Muscle of arm (tissue), 12 donors: ENCODE measurements around the gene DAD1. TPM values are rescaled to one million over a fixed set of nuclear protein-coding genes. Genes with fewer than 3 reads are reported as not detected.
"Not testable (repeated sequence)": the region's sequence is repeated elsewhere in the genome, so short reads cannot be mapped to it uniquely, and the experiment has no call there.

Source experiments
- DNase-seq: peaks from one replicate; pipeline ENCODE4 v3.0.0-alpha.2; 2013
- polyA plus RNA-seq, 12 donors: library from polyadenylated mRNA; unstranded; fragments of 120-200 nt; gene quantifications; one replicate each; pipeline ENCODE4 v1.2.1, GENCODE V29; 2013; ENCODE audit not compliant: insufficient read length in 12 of 12

Gene DAD1
- polyA plus RNA-seq, 12 donors, result 116 to 191 (median 140) TPM; not detected in 1

- peak; percentile 88 for DNase-seq
These were observed 18.7 kb downstream of the DAD1 start for GRCh38 chr14:22570132-22570949.

- DNase-seq, result no peak
These were observed 19.3 kb downstream of the DAD1 start for GRCh38 chr14:22569737-22570131.

- no peak for DNase-seq
These were observed 19.8 kb downstream of the DAD1 start for GRCh38 chr14:22569106-22569736.

GRCh38 chr14:22567437-22567836 is 21.6 kb downstream of the DAD1 start:
- DNase-seq, result no peak

GRCh38 chr14:22566845-22567244 is 22.2 kb downstream of the DAD1 start:
- no peak for DNase-seq

- DNase-seq, result not testable (repeated sequence)
These were observed 22.8 kb downstream of the DAD1 start for GRCh38 chr14:22566266-22566665.

GRCh38 chr14:22565391-22565945 is 23.6 kb downstream of the DAD1 start:
- DNase-seq, result no peak

GRCh38 chr14:22564463-22564862 is 24.6 kb downstream of the DAD1 start:
- no peak for DNase-seq

- no peak for DNase-seq
These were observed 25.0 kb downstream of the DAD1 start for GRCh38 chr14:22563987-22564386.

- no peak for DNase-seq
These were observed 27.1 kb downstream of the DAD1 start for GRCh38 chr14:22561661-22562579.

- no peak for DNase-seq
These were observed 27.7 kb downstream of the DAD1 start for GRCh38 chr14:22561366-22561660.

GRCh38 chr14:22560662-22561365 is 28.2 kb downstream of the DAD1 start:
- DNase-seq, result no peak

- no peak for DNase-seq
These were observed 30.0 kb downstream of the DAD1 start for GRCh38 chr14:22559041-22559440.

- DNase-seq, result no peak
These were observed 30.7 kb downstream of the DAD1 start for GRCh38 chr14:22558221-22558913.

GRCh38 chr14:22557846-22558220 is 31.2 kb downstream of the DAD1 start:
- no peak for DNase-seq

GRCh38 chr14:22556990-22557623 is 31.9 kb downstream of the DAD1 start:
- peak; percentile 84 for DNase-seq

GRCh38 chr14:22556021-22556989 is 32.7 kb downstream of the DAD1 start:
- DNase-seq, result no peak

- no peak for DNase-seq
These were observed 33.5 kb downstream of the DAD1 start for GRCh38 chr14:22555384-22556011.
